ENCODE data around the gene NLRC5. TPM values are rescaled to one million over a fixed set of nuclear protein-coding genes. Genes with fewer than 3 reads are reported as not detected.

Gene NLRC5
- total and polyA plus RNA-seq, 4 experiments from 2014 or later = 41.6 to 457 (median 284) TPM

DNA sequence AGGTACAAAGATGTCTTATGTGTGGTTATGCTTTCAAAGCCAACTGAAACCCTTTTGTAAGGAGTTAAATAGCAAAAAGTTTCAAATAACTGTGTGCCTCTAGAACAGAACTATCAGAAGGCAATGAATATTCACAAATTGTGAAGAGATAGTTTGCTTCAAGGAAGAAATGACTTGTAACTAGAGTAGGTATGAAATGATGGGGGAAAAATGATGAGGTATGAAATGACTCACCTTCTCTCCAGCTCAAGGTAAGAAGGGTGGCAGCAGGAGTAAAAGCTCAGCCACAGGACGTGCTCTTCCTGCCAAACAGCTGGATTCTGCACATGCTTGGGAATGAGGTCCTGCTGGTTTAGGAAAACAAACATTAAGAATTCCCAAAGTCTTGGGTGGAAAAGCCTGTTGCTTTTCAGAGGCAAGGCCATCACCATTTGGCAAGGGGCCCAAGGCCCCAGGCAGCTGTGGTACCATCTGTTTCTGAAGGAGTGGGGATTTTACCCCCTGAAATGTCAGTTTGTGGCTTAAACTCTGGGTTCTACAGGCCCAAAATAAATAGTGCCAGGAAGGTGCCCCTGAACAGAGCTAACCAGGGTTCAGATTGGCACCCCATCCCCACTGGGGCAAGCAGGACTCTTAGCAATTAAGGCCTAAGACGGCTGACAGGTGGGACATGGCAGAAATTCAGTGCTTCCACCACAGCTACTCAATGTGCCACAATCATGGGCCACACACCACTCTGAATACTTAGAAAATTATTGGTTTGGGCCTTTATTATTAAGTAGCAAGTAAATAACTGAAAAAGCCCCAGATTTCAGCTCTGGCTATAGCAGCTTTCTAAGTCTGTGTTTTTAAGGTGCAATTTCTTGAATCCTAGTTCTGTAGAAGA is 44.2 kb upstream of the NLRC5 start:
- CTCF ChIA-PET (ENCODE audit: partially characterized antibody) = no interaction called here
- no peaks in the 10 kb centered on the region for H3K9me3 Mint-ChIP-seq
- H3K27ac Mint-ChIP-seq = peak overlapping the region in 6 of 7 donors; percentile 9 to 85 (median 52)

DNA sequence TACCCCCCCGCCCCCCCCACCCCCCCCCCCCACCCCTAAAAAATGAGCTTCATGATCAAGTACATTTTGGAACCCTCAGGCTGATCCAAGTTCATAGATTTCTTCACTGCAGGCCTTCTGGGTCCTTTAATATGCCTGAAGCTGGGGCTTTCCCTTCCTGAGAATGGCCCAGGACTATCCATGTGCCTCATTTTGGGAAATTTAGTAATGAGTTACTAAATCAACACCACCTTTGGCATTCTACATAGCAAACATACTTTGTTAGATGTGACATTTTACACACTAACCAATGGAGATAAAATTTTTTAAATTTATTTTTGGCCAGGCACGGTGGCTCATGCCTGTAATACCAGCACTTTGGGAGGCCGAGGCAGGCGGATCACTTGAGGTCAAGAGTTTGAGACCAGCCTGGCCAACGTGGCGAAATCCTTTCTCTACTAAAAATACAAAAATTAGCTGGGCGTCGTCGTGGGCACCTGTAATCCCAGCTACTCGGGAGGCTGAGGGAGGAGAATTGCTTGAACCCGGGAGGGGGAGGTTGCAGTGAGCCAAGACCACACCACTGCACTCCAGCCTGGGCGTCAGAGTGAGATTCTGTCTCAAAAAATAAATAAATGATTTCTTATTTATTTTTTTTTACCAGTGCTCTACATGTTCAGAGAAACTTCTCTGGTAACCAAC is 43.4 kb upstream of the NLRC5 start:
- Mint-ChIP-seq H3K27ac (peak overlapping the region in 1 of 7 donors; percentile 31), H3K4me3 (no peak overlapping the region), H3K4me1 (peaks cover 4 to 18% (median 9%) of the 10 kb centered on the region in 4 donors), H3K27me3 (no peaks in the 10 kb centered on the region), H3K36me3 (peaks cover 20 to 50% of the 10 kb centered on the region in 2 donors), H3K9me3 (no peaks in the 10 kb centered on the region)
- Histone ChIP-seq H3K4me1 (ENCODE audit: insufficient read depth, low read length) (no peaks in the 10 kb centered on the region), H3K4me3 (ENCODE audit: low read length in 2 of 2) (no peak overlapping the region), H3K36me3 (ENCODE audit: insufficient read depth, low read length) (peaks cover 41% of the 10 kb centered on the region), H3K27me3 (ENCODE audit: insufficient read depth, low read length) (no peaks in the 10 kb centered on the region), H3K9me3 (ENCODE audit: control insufficient read depth in 1 of 2, low read length in 2 of 2) (no peaks in the 10 kb centered on the region), H3K27ac (ENCODE audit: low read depth, low read length) (no peak overlapping the region)
- intact Hi-C loops (cut with micrococcal nuclease) = no loop called here
- ChIA-PET POLR2A (ENCODE audit: partially characterized antibody) (interaction anchor here (1.1 to 5.5 kb wide), 5 partner anchors 9 to 147 kb away, joined by 3 to 51 read pairs (median 4); partner anchors contain the start of genes CPNE2, HERPUD1 and NLRC5), CTCF (ENCODE audit: partially characterized antibody) (no interaction called here)
- DNase-seq = no peak

More for the DNA sequence above, 44.2 kb upstream of the NLRC5 start:
- no peak for DNase-seq
- Histone ChIP-seq H3K27me3 (ENCODE audit: insufficient read depth, low read length) (no peaks in the 10 kb centered on the region), H3K9me3 (ENCODE audit: control insufficient read depth in 1 of 2, low read length in 2 of 2) (no peaks in the 10 kb centered on the region), H3K4me1 (ENCODE audit: insufficient read depth, low read length) (no peaks in the 10 kb centered on the region), H3K36me3 (ENCODE audit: insufficient read depth, low read length) (peaks cover 49% of the 10 kb centered on the region), H3K27ac (ENCODE audit: low read depth, low read length) (no peak overlapping the region), H3K4me3 (ENCODE audit: low read length in 2 of 2) (no peak overlapping the region)
- intact Hi-C loops (cut with micrococcal nuclease) = no loop called here
- H3K4me3 Mint-ChIP-seq = no peak overlapping the region
- H3K36me3 Mint-ChIP-seq = peaks cover 21 to 56% of the 10 kb centered on the region in 2 donors
- POLR2A ChIA-PET (ENCODE audit: partially characterized antibody) = interaction anchor here (1.1 to 5.5 kb wide), 5 partner anchors 8 to 147 kb away, joined by 3 to 51 read pairs (median 3); partner anchors contain the start of genes CPNE2, HERPUD1 and NLRC5
- peaks cover 3 to 14% (median 8%) of the 10 kb centered on the region in 4 donors for H3K4me1 Mint-ChIP-seq
- no peaks in the 10 kb centered on the region for H3K27me3 Mint-ChIP-seq

DNA sequence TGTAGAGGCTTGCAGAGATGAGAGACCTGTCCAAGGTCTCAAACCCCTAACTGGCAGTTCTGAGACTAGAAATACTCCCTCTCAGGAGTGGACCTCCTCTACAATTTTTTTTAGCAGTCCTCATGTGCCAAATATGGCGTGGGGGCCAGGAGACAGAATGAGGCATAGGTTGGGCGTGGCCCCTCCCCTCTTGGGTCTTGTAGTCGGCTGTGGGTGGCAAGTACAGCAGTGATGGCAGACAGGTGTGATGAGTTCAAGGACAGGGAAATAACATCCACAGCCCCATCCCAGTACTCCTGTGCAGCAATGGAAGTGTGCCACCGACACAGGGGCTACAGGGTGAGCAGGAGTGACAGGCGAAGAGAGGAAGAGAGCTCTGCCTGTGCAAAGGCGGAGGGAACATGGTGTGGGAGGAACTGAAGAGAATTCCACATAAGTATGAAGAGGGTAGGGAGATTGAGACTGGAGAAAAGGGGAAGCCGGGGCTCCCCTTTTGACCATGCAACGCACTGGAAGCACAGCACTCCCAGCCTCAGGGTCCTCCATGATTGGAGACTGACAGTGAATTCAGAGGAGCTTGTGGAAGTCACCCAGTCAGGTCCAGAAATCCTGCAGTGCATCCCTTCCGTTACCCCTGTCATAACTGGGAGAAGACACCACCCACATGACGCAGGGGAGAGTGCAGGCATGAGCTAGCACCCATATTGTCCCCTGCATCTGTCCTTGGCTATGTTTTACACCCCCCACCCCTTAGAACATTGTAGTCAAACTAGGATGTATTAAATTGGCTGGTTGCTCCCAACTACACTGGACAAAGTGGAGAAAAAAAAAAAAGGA is 42.4 kb upstream of the NLRC5 start:
- H3K4me3 ChIP-seq (ENCODE audit: low read length in 2 of 2) = no peak overlapping the region
- ChIA-PET POLR2A (ENCODE audit: partially characterized antibody) (interaction anchor here (1.8 to 2.5 kb wide), 2 partner anchors 9 to 14 kb away, joined by 4 to 16 read pairs; partner anchors contain the start of gene HERPUD1), CTCF (ENCODE audit: partially characterized antibody) (interaction anchor here (0.6 to 1.5 kb wide), 5 partner anchors 17 to 106 kb away, joined by 3 to 12 read pairs (median 3); no protein-coding TSS in a partner anchor)
- Mint-ChIP-seq H3K4me1 (peaks cover 7 to 24% (median 14%) of the 10 kb centered on the region in 4 donors), H3K9me3 (no peaks in the 10 kb centered on the region), H3K27ac (peak overlapping the region in 4 of 7 donors; percentile 3 to 75 (median 72)), H3K36me3 (peaks cover 15 to 43% of the 10 kb centered on the region in 2 donors), H3K4me3 (no peak overlapping the region), H3K27me3 (no peaks in the 10 kb centered on the region)
- peaks cover 33% of the 10 kb centered on the region for H3K36me3 ChIP-seq (ENCODE audit: insufficient read depth, low read length)
- H3K9me3 ChIP-seq (ENCODE audit: control insufficient read depth in 1 of 2, low read length in 2 of 2) = no peaks in the 10 kb centered on the region
- intact Hi-C loops (cut with micrococcal nuclease) = no loop called here
- H3K27me3 ChIP-seq (ENCODE audit: insufficient read depth, low read length) = no peaks in the 10 kb centered on the region
- no peak overlapping the region for H3K27ac ChIP-seq (ENCODE audit: low read depth, low read length)
- H3K4me1 ChIP-seq (ENCODE audit: insufficient read depth, low read length) = no peaks in the 10 kb centered on the region
- no peak for DNase-seq

DNA sequence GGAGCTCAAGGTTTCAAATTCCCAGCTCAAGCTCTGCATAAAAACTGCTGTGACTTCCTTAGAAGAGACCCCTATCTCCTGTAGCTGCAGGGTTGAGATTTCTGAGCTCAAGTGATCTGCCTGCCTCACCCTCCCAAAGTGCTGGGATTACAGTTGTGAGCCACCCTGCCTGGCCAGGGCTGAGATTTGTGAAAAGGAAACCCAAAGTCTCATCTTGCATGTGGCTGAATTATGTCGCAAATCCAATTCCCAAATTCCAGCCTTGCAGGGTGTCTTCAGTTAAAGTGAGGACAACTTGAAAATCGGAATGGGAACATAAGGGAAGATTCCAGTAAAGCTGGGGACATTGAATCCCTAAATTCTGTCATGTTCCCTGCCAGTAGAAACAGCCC is 41.8 kb upstream of the NLRC5 start:
- H3K27ac Mint-ChIP-seq = peak overlapping the region in 2 of 7 donors; percentile 3 to 15
- ChIA-PET CTCF (ENCODE audit: partially characterized antibody) (interaction anchor here (0.6 to 1.5 kb wide), 5 partner anchors 16 to 105 kb away, joined by 3 to 12 read pairs (median 3); no protein-coding TSS in a partner anchor), POLR2A (ENCODE audit: partially characterized antibody) (interaction anchor here (1.8 to 2.5 kb wide), 2 partner anchors 9 to 15 kb away, joined by 4 to 16 read pairs; partner anchors contain the start of gene HERPUD1)
- H3K9me3 ChIP-seq (ENCODE audit: control insufficient read depth in 1 of 2, low read length in 2 of 2) = no peaks in the 10 kb centered on the region
- H3K4me1 Mint-ChIP-seq = peaks cover 7 to 24% (median 14%) of the 10 kb centered on the region in 4 donors
- no peak for DNase-seq
- H3K4me3 ChIP-seq (ENCODE audit: low read length in 2 of 2) = no peak overlapping the region
- peaks cover 13 to 37% of the 10 kb centered on the region in 2 donors for H3K36me3 Mint-ChIP-seq
- no peak overlapping the region for H3K27ac ChIP-seq (ENCODE audit: low read depth, low read length)
- H3K27me3 ChIP-seq (ENCODE audit: insufficient read depth, low read length) = no peaks in the 10 kb centered on the region
- H3K27me3 Mint-ChIP-seq = no peaks in the 10 kb centered on the region
- H3K4me3 Mint-ChIP-seq = no peak overlapping the region
- H3K36me3 ChIP-seq (ENCODE audit: insufficient read depth, low read length) = peaks cover 27% of the 10 kb centered on the region
- H3K4me1 ChIP-seq (ENCODE audit: insufficient read depth, low read length) = no peaks in the 10 kb centered on the region
- intact Hi-C loops (cut with micrococcal nuclease) = no loop called here
- H3K9me3 Mint-ChIP-seq = no peaks in the 10 kb centered on the region

DNA sequence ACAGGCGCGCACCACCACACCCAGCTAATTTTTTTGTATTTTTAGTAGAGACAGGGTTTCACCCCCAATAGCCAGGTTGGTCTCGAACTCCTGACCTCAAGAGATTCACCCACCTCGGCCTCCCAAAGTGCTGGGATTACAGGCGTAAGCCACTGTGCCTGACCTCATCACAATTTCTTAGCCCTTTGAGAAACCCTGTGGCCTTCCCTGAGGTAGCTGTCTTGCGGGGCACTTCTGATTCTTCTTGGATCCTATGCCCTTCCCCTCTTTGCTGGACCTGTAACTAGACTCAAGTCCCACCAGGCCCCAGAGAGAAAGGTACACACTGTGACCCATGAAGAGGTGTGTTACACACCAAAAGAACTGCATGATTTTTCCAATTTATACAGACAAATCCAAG is 41.1 kb upstream of the NLRC5 start:
- Mint-ChIP-seq H3K4me1 (peaks cover 5 to 19% (median 12%) of the 10 kb centered on the region in 4 donors), H3K36me3 (peaks cover 9 to 31% of the 10 kb centered on the region in 2 donors), H3K9me3 (no peaks in the 10 kb centered on the region), H3K27ac (peak overlapping the region in 2 of 7 donors; percentile 1 to 54), H3K4me3 (no peak overlapping the region), H3K27me3 (no peaks in the 10 kb centered on the region)
- no peak overlapping the region for H3K4me3 ChIP-seq (ENCODE audit: low read length in 2 of 2)
- intact Hi-C loops (cut with micrococcal nuclease) = no loop called here
- CTCF ChIA-PET (ENCODE audit: partially characterized antibody) = interaction anchor here (1.3 to 1.5 kb wide), 2 partner anchors 28 to 81 kb away, joined by 5 to 12 read pairs; no protein-coding TSS in a partner anchor
- no peaks in the 10 kb centered on the region for H3K4me1 ChIP-seq (ENCODE audit: insufficient read depth, low read length)
- H3K27ac ChIP-seq (ENCODE audit: low read depth, low read length) = no peak overlapping the region
- peaks cover 20% of the 10 kb centered on the region for H3K36me3 ChIP-seq (ENCODE audit: insufficient read depth, low read length)
- POLR2A ChIA-PET (ENCODE audit: partially characterized antibody) = interaction anchor here (1.8 to 2.5 kb wide), 2 partner anchors 10 to 15 kb away, joined by 4 to 16 read pairs; partner anchors contain the start of gene HERPUD1
- no peaks in the 10 kb centered on the region for H3K27me3 ChIP-seq (ENCODE audit: insufficient read depth, low read length)
- H3K9me3 ChIP-seq (ENCODE audit: control insufficient read depth in 1 of 2, low read length in 2 of 2) = no peaks in the 10 kb centered on the region
- no peak for DNase-seq

DNA sequence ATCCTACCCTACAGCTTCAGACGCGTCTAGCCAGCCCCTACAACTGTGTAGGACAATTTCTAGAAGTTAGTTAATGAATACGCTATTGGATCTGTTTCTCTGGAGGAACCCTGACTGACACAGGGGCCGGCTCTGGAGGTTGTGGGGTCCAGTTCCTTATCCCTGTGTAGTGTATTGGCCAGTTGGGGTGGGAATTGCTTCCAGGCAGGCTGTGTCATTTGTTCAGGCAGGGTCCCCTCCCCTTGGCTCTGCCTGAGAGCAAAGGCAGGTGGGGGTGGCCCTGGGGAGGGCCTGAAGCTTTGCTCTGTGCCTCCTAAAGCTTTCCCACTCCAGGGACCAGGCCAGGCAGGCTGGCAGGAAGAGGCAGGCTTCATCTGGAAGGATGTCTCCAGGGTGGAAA is 39.3 kb upstream of the NLRC5 start:
- Mint-ChIP-seq H3K9me3 (no peaks in the 10 kb centered on the region), H3K4me1 (peaks cover 5 to 13% (median 8%) of the 10 kb centered on the region in 4 donors), H3K36me3 (peaks cover under 1 to 13% of the 10 kb centered on the region in 2 donors), H3K4me3 (no peak overlapping the region), H3K27me3 (no peaks in the 10 kb centered on the region), H3K27ac (no peak overlapping the region)
- H3K27me3 ChIP-seq (ENCODE audit: insufficient read depth, low read length) = no peaks in the 10 kb centered on the region
- no peak overlapping the region for H3K4me3 ChIP-seq (ENCODE audit: low read length in 2 of 2)
- H3K4me1 ChIP-seq (ENCODE audit: insufficient read depth, low read length) = no peaks in the 10 kb centered on the region
- H3K9me3 ChIP-seq (ENCODE audit: control insufficient read depth in 1 of 2, low read length in 2 of 2) = no peaks in the 10 kb centered on the region
- H3K27ac ChIP-seq (ENCODE audit: low read depth, low read length) = no peak overlapping the region
- peaks cover 5% of the 10 kb centered on the region for H3K36me3 ChIP-seq (ENCODE audit: insufficient read depth, low read length)
- ChIA-PET CTCF (ENCODE audit: partially characterized antibody) (interaction anchor here (1.4 to 6.8 kb wide), 3 partner anchors 8 to 85 kb away, joined by 5 to 113 read pairs (median 8); partner anchors contain the start of gene SLC12A3), POLR2A (ENCODE audit: partially characterized antibody) (interaction anchor here (0.8 to 2.2 kb wide), 5 partner anchors 8 to 87 kb away, joined by 3 to 12 read pairs (median 3); partner anchors contain the start of gene HERPUD1)
- intact Hi-C loops (cut with micrococcal nuclease) = no loop called here
- no peak for DNase-seq

Data from CD4-positive, alpha-beta memory T cell (primary cell).